ENCODE measurements around the gene TOMM7. TPM values are rescaled to one million over a fixed set of nuclear protein-coding genes. Genes with fewer than 3 reads are reported as not detected.

Gene TOMM7
- total and polyA plus RNA-seq, 9 of the 15 experiments (the other 6 are each of a cell fraction or from before 2014, with no cell fraction given), result 283 to 1,717 (median 638) TPM

DNA sequence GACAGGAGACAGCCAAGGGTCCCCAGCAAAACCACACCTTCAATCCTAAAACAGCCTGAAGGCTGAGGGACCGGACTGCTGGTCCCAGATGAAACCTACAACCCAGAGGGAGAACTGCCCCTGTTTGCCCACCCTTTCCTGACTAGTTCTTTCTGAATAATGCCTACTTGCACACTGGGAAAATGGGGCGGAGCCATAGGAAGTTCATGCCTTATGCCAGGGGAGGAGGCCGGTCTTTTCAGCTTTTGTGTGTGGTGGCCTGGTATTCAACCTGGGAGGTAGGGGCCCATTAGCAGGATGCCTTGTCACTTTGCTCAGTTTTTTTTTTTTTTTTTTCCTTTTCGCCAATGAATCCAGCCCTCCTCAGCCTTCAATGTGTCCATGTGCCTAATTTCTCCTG lies 20.7 kb downstream of the TOMM7 start (continued):
- TF ChIP-seq, protein P1, sequence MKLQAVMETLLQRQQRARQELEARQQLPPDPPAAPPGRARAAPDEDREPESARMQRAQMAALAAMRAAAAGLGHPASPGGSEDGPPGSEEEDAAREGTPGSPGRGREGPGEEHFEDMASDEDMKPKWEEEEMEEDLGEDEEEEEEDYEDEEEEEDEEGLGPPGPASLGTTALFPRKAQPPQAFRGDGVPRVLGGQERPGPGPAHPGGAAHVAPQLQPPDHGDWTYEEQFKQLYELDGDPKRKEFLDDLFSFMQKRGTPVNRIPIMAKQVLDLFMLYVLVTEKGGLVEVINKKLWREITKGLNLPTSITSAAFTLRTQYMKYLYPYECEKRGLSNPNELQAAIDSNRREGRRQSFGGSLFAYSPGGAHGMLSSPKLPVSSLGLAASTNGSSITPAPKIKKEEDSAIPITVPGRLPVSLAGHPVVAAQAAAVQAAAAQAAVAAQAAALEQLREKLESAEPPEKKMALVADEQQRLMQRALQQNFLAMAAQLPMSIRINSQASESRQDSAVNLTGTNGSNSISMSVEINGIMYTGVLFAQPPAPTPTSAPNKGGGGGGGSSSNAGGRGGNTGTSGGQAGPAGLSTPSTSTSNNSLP (IDR thresholded peaks at IDR 0.05; ENCODE audit: borderline replicate concordance, low read depth, low read length), result no peak
- TF ChIP-seq CHCHD3 (CRISPR knock-in tag; IDR thresholded peaks at IDR 0.05) (no peak), GABPB2 (CRISPR knock-in tag; conservative IDR thresholded peaks at IDR 0.05) (no peak), ZBTB7A (IDR thresholded peaks at IDR 0.05; ENCODE audit: borderline replicate concordance, control insufficient read depth, low read depth, low read length) (no peak), FOXP4 (CRISPR knock-in tag; IDR thresholded peaks at IDR 0.05; ENCODE audit: borderline replicate concordance) (no peak), ZBTB33 (CRISPR knock-in tag; IDR thresholded peaks at IDR 0.05) (no peak), XRCC5 (IDR thresholded peaks at IDR 0.05; ENCODE audit: low read depth, low read length) (no peak), NRF1 (conservative IDR thresholded peaks at IDR 0.05 in 1 of 2, IDR thresholded peaks at IDR 0.05 in 1 of 2) (no peak), TAF7 (tag; IDR thresholded peaks at IDR 0.05) (no peak), CBX2 (IDR thresholded peaks at IDR 0.05; ENCODE audit: insufficient read depth, low read length, poor library complexity, severe bottlenecking) (no peak)

All from K562 (cell line).